Suprapubic skin (tissue), 3 donors: ENCODE measurements around the gene ENDOD1.
A peak's percentile ranks its signal among the peaks of the same experiment; 100 is the strongest.

Source experiments
- CTCF ChIP-seq, 2 donors: fragments of 200-600 bp in 1 of 2; fragments of 450-650 bp in 1 of 2; sonication (generic) in 1 of 2; IDR thresholded peaks; one replicate each; pipeline ENCODE4 v1.5.1; 2016 to 2019; ENCODE audit warnings: antibody characterized with exemption in 2 of 2, mild to moderate bottlenecking in 1 of 2, moderate library complexity in 1 of 2
- EP300 ChIP-seq: sonication (generic); formaldehyde crosslinking; IDR thresholded peaks from one replicate; pipeline ENCODE4 v1.6.1; 2017; ENCODE audit warnings: antibody characterized with exemption
- POLR2A ChIP-seq, 2 donors: fragments of 450-650 bp; IDR thresholded peaks; one replicate each; pipeline ENCODE4 v1.6.1; 2017; ENCODE audit warnings: antibody characterized with exemption in 2 of 2, mild to moderate bottlenecking in 2 of 2, moderate library complexity in 2 of 2

- TF ChIP-seq CTCF (IDR thresholded peaks at IDR 0.05) (peak; percentile 77 to 96), EP300 (no peak), POLR2A (IDR thresholded peaks at IDR 0.05) (peak in 1 of 2 donors; percentile 55)
Observed at GRCh38 chr11:95150956-95151684, 61.5 kb downstream of the ENDOD1 start.
